K562 (cell line): ENCODE data around the gene APP. TPM values are rescaled to one million over a fixed set of nuclear protein-coding genes. Genes with fewer than 3 reads are reported as not detected.

Experiments used
- ATAC-seq: fragments of 200-7000 bp; cut with Tn5 transposase; 3 replicates; pipeline ENCODE4 v1.9.1; 2020; ENCODE audit warnings: moderate library complexity
- BruUV-seq: library from RNA; stranded (reverse); fragments of 400-500 nt; replicated peaks from 2 replicates; lab custom pipeline; 2021; lab: Mats Ljungman, UMichigan
- CTCF ChIA-PET: fragments of 300-600 bp; formaldehyde crosslinking; extraction: SDS; loops from one replicate; lab custom pipeline; 2021; ENCODE audit warnings: low intra/inter-chr PET ratio; lab: Yijun Ruan, JAX
- POLR2A ChIA-PET: fragments of 300-600, 350-650 bp; sonication (Branson Sonifier 250); formaldehyde crosslinking; extraction: SDS; loops from one replicate; lab custom pipeline; 2021; ENCODE audit warnings: antibody characterized with exemption, inconsistent platforms; lab: Yijun Ruan, JAX
- DNase-seq, 4 experiments: peaks; one replicate each; pipeline versions ENCODE4 v3.0.0 to v3.0.0-alpha.2; 2011 to 2018; ENCODE audit warnings: low spot score in 3 of 4, mixed read lengths in 3 of 4; ENCODE audit errors: extremely low read depth in 1 of 4
- FAIRE-seq: peaks from 2 replicates; lab custom pipeline; 2011; peaks lifted over from hg19 to GRCh38; lab: Jason Lieb, UNC
- H2AFZ ChIP-seq: 2 replicates; pipeline ENCODE4 v1.6.0; 2011; ENCODE audit warnings: low read depth, low read length, control low read depth, inconsistent platforms
- H3K27ac ChIP-seq: fragments of 200-600 bp; 3 replicates; pipeline ENCODE4 v1.8.0; 2011; ENCODE audit warnings: low read depth, mild to moderate bottlenecking, control low read depth, inconsistent platforms, low read length, moderate library complexity, mixed read lengths; ENCODE audit errors: extremely low read depth
- H3K27me3 ChIP-seq, 2 experiments: fragments of 300-600 bp in 1 of 2; 2 replicates in 1 of 2; 3 replicates in 1 of 2; pipeline versions ENCODE4 v1.6.0 to v1.8.0; 2011; ENCODE audit warnings: inconsistent platforms in 2 of 2, low read length in 2 of 2, mild to moderate bottlenecking in 1 of 2, mixed read lengths in 1 of 2, moderate library complexity in 1 of 2; ENCODE audit not compliant: control insufficient read depth in 2 of 2, insufficient read depth in 2 of 2
- H3K36me3 ChIP-seq: fragments of 300-600 bp; 3 replicates; pipeline ENCODE4 v1.8.0; 2011; ENCODE audit warnings: mild to moderate bottlenecking, low read length, inconsistent platforms; ENCODE audit not compliant: control insufficient read depth, insufficient read depth
- H3K4me1 ChIP-seq, 2 experiments: fragments of 200-600 bp in 1 of 2; replicated peaks in 1 of 2; 2 replicates in 1 of 2; 3 replicates in 1 of 2; pipeline versions ENCODE4 v1.5.1 to v1.8.0; 2011; ENCODE audit warnings: inconsistent platforms in 2 of 2, low read length in 2 of 2, mild to moderate bottlenecking in 1 of 2, mixed read lengths in 1 of 2, moderate library complexity in 1 of 2; ENCODE audit not compliant: control insufficient read depth in 2 of 2, insufficient read depth in 2 of 2
- H3K4me2 ChIP-seq: 2 replicates; pipeline ENCODE4 v1.6.1; 2011; ENCODE audit warnings: low read length, control low read depth, inconsistent platforms, mixed read lengths; ENCODE audit not compliant: insufficient read depth
- H3K4me3 ChIP-seq: fragments of 200-600 bp; sonication (generic), shearing (Covaris generic); 2 replicates; pipeline ENCODE4 v1.5.1; 2016; ENCODE audit warnings: control low read depth, inconsistent platforms
- H3K79me2 ChIP-seq: fragments of 200-600 bp; 3 replicates; pipeline ENCODE4 v1.8.0; 2011; ENCODE audit warnings: low read length, inconsistent platforms; ENCODE audit not compliant: control insufficient read depth, insufficient read depth
- H3K9ac ChIP-seq, 2 experiments: 2 replicates each; pipeline versions ENCODE4 v1.6.0 to v1.6.1; 2011; ENCODE audit warnings: low read depth in 2 of 2, low read length in 2 of 2, control low read depth in 1 of 2, inconsistent platforms in 1 of 2, mild to moderate bottlenecking in 1 of 2, mixed read lengths in 1 of 2; ENCODE audit not compliant: insufficient read depth in 1 of 2
- H3K9me1 ChIP-seq: one replicate; pipeline ENCODE4 v1.6.0; 2011; ENCODE audit warnings: inconsistent platforms, mild to moderate bottlenecking, low read length, moderate library complexity; ENCODE audit not compliant: control insufficient read depth, insufficient read depth
- H3K9me3 ChIP-seq: replicated peaks from 2 replicates; pipeline ENCODE4 v1.5.1; 2011; ENCODE audit warnings: low read depth, low read length, inconsistent platforms; ENCODE audit not compliant: control insufficient read depth, insufficient read depth
- H4K20me1 ChIP-seq: replicated peaks from 2 replicates; pipeline ENCODE4 v1.6.1; 2011; ENCODE audit warnings: low read length, inconsistent platforms, mixed read lengths; ENCODE audit not compliant: control insufficient read depth, insufficient read depth
- CXXC5 ChIP-seq: fragments of 250-450 bp; sonication (Bioruptor Pico); IDR thresholded peaks from 2 replicates; pipeline ENCODE4 v1.8.0; 2022; ENCODE audit warnings: inconsistent platforms, mild to moderate bottlenecking, moderate library complexity
- EHMT2 ChIP-seq: fragments of 450-650 bp; IDR thresholded peaks from 2 replicates; pipeline ENCODE4 v1.6.1; 2018; ENCODE audit warnings: antibody characterized with exemption
- FIP1L1 ChIP-seq: fragments of 200-400 bp; formaldehyde crosslinking; IDR thresholded peaks from 2 replicates; pipeline ENCODE4 v1.6.1; 2018; ENCODE audit warnings: mild to moderate bottlenecking, low read depth, low read length; ENCODE audit not compliant: poor library complexity, severe bottlenecking
- LCOR ChIP-seq: sonication (generic); formaldehyde crosslinking; IDR thresholded peaks from 2 replicates; pipeline ENCODE4 v1.8.0; 2022; ENCODE audit warnings: mild to moderate bottlenecking, missing genetic modification reagents
- NCOA1 ChIP-seq: fragments of 450-650 bp; IDR thresholded peaks from 2 replicates; pipeline ENCODE4 v1.6.1; 2016; ENCODE audit warnings: low read depth
- ZFX ChIP-seq: sonication (generic); formaldehyde crosslinking; IDR thresholded peaks from 2 replicates; pipeline ENCODE4 v1.8.0; 2022; ENCODE audit warnings: mild to moderate bottlenecking, missing genetic modification reagents, moderate library complexity
- WGBS: fragments of 100-300 bp; shearing (Covaris generic); methylation state at CpG from one replicate; pipeline ENCODE4 v1.1.6; 2016; ENCODE audit warnings: low coverage, mixed read lengths; ENCODE audit not compliant: insufficient coverage; ENCODE audit errors: missing lambda C conversion rate; 5-methylcytosine and 5-hydroxymethylcytosine counted together
- in situ Hi-C: fragments of 300-500 bp; cut with MboI; formaldehyde crosslinking; loops from 4 replicates; pipeline ENCODE4 v1.15.0; 2018; ENCODE audit warnings: inconsistent platforms, mixed read lengths
- intact Hi-C: fragments of 100-400 bp; cut with micrococcal nuclease; formaldehyde crosslinking; loops from 2 replicates; pipeline ENCODE4 v1.14.2; 2022
- polyA plus RNA-seq, 8 experiments: library from polyadenylated mRNA; depleted of rRNA in 4 of 8; stranded (reverse) in 5 of 8; unstranded in 3 of 8; fragments of >200 nt; fragmentation: Nextera tagmentation in 2 of 8; fragmentation: Illumina TruSeq in 1 of 8; extraction: Ambion mirVana in 2 of 8; extraction: Trizol in 1 of 8; gene quantifications; 2 replicates each; pipeline versions ENCODE4 v1.2.1 to v1.2.3, GENCODE V29; 2011 to 2014; ENCODE audit warnings: inconsistent platforms in 1 of 8, missing spikeins in 1 of 8
- total RNA-seq, 7 experiments: library from RNA; depleted of rRNA in 6 of 7; stranded (reverse); fragments of >200 nt in 6 of 7; fragmentation: Illumina TruSeq in 2 of 7; extraction: Trizol in 2 of 7; gene quantifications; 2 replicates each; pipeline versions ENCODE4 v1.2.1 to v1.2.3, GENCODE V29; 2011 to 2021; ENCODE audit warnings: low replicate concordance in 1 of 7
- TF ChIP-seq, protein P1 (sequence below): IDR thresholded peaks from 2 replicates; pipeline ENCODE4 v1.6.1; 2012; ENCODE audit warnings: low read depth, low read length, improper control_type of control experiment, borderline replicate concordance
- TF ChIP-seq, protein P2 (sequence below): IDR thresholded peaks from 2 replicates; pipeline ENCODE4 v1.6.1; 2011; ENCODE audit warnings: borderline replicate concordance, low read depth, mild to moderate bottlenecking, moderate library complexity, low read length; ENCODE audit not compliant: insufficient read depth, poor library complexity, severe bottlenecking

APP gene
- total and polyA plus RNA-seq, 9 of the 15 experiments (the other 6 are each of a cell fraction or from before 2014, with no cell fraction given) = 0.01 to 1.5 (median 0.16) TPM; not detected in 5

DNA sequence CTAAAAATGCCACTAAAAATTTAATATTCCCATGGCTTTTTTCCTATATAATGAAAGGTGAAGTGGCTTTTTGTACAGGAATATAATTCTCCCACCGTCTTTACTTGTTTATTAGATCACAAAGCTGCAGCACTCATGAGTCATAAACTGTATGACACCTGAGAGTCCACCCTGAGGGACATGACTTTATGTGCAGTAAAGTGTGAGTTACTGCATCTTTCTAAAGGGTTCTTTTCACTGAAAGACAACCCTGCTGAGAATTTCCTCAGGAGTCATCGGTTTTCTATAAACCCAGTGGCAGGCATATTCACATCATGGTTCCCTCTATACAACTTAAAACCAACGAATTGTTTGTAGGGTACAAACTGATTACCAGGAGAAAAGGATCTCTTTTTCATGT is 77.4 kb downstream of the APP start:
- H3K4me3 ChIP-seq = no peak overlapping the region
- no peaks in the 10 kb centered on the region for H3K9me1 ChIP-seq
- no peak for FAIRE-seq
- H3K27me3 ChIP-seq = no peaks in the 10 kb centered on the region
- WGBS = 4% methylated on average over 3 of the region's 3 CpGs
- no peaks in the 10 kb centered on the region for H3K4me1 ChIP-seq
- H4K20me1 ChIP-seq = no peaks in the 10 kb centered on the region
- H3K79me2 ChIP-seq = no peaks in the 10 kb centered on the region
- H3K4me2 ChIP-seq = no peak overlapping the region
- TF ChIP-seq LCOR (CRISPR knock-in tag) (no peak), ZFX (CRISPR knock-in tag) (no peak), EHMT2 (no peak), NCOA1 (no peak), FIP1L1 (no peak), CXXC5 (CRISPR knock-in tag) (no peak)
- TF ChIP-seq, protein P1, sequence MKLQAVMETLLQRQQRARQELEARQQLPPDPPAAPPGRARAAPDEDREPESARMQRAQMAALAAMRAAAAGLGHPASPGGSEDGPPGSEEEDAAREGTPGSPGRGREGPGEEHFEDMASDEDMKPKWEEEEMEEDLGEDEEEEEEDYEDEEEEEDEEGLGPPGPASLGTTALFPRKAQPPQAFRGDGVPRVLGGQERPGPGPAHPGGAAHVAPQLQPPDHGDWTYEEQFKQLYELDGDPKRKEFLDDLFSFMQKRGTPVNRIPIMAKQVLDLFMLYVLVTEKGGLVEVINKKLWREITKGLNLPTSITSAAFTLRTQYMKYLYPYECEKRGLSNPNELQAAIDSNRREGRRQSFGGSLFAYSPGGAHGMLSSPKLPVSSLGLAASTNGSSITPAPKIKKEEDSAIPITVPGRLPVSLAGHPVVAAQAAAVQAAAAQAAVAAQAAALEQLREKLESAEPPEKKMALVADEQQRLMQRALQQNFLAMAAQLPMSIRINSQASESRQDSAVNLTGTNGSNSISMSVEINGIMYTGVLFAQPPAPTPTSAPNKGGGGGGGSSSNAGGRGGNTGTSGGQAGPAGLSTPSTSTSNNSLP = no peak
- TF ChIP-seq, protein P2, sequence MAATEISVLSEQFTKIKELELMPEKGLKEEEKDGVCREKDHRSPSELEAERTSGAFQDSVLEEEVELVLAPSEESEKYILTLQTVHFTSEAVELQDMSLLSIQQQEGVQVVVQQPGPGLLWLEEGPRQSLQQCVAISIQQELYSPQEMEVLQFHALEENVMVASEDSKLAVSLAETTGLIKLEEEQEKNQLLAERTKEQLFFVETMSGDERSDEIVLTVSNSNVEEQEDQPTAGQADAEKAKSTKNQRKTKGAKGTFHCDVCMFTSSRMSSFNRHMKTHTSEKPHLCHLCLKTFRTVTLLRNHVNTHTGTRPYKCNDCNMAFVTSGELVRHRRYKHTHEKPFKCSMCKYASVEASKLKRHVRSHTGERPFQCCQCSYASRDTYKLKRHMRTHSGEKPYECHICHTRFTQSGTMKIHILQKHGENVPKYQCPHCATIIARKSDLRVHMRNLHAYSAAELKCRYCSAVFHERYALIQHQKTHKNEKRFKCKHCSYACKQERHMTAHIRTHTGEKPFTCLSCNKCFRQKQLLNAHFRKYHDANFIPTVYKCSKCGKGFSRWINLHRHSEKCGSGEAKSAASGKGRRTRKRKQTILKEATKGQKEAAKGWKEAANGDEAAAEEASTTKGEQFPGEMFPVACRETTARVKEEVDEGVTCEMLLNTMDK = no peak
- no peaks in the 10 kb centered on the region for H3K9me3 ChIP-seq
- in situ Hi-C loops = no loop called here
- no peak overlapping the region for H3K27ac ChIP-seq
- no peak overlapping the region for H3K9ac ChIP-seq
- intact Hi-C loops = no loop called here
- BruUV-seq = no TSS peak
- no peak for ATAC-seq
- no peak for DNase-seq
- H3K36me3 ChIP-seq = no peaks in the 10 kb centered on the region
- no peak overlapping the region for H2AFZ ChIP-seq
- ChIA-PET POLR2A (no interaction called here), CTCF (no interaction called here)
